NCI-H2196 (cell line): Measurements from ENCODE around the gene USP30.
A peak's percentile ranks its signal among the peaks of the same experiment; 100 is the strongest.
"Not testable (repeated sequence)": the region's sequence is repeated elsewhere in the genome, so short reads cannot be mapped to it uniquely, and the experiment has no call there.

Experiments used
- DNase-seq: peaks from one replicate; lab custom pipeline; 2025; ENCODE audit not compliant: unreplicated experiment; lab: John Stamatoyannopoulos, UW

USP30 gene

DNA sequence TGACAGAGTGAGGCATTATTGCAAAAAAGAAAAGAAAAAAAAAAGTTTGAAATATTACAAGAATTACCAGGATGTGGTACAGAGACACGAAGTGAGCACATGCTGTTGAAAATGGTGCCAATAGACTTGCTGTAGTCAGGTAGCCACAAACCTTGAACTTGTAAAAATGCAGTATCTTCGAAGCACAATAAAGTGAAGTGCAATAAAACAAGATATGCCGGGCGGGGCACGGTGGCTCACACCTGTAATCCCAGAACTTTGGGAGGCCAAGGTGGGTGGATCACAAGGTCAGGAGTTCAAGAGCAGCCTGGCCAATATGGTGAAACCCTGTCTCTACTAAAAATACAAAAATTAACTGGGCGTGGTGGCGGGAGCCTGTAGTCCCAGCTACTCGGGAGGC is 2.6 kb upstream of the USP30 start:
- not testable (repeated sequence) for DNase-seq

DNA sequence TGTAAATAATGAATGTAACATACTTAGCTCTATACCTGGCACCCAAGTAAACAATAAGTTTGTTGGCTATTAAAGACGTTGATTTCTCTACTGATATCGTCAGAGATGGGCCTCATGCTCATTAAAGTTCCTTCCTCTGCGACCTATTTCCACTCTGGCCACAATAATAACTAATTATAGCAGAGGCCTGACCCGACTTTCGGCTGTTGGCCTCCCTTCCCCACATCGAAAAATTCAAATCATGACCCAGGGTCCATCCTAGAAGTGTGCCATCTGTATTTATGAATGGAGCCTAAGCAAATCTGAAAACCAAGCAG is 321 bp upstream of the USP30 start:
- DNase-seq, result no peak

DNA sequence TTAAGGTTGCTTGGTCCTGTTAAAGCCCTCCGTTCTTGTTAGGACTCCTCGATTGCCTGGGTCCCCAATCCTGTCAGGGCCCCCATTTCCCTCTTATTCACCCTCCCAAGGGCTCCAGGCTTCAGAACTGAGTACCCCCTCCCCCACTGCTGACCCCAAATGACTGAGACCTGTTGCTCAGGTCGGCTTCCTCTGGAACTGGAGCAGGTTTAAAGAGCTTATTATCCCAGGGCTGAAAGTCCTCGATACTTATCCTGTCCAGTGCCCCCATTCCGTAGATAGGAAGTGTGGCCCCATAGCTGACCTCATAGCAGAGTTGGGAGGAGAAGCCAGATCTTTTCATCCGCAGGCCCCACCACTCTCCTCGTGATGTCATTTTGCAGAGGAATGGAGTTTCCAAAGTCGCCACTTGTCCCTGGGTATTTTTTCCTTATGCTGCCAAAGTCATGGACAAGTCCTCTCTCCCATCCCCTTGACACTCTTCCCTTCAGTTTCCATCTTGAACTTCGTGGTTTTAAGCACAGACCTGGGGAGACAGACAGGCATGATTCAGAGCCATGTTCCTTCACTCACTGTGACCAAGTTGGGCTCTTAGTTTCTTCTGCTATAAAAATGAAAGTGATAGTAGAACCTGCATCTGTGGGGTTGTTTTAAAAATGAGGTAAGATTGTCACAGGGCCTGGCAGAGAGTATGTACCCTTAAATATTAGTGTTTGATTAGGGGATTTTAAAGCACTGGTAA is 1.2 kb downstream of the USP30 start:
- no peak for DNase-seq

DNA sequence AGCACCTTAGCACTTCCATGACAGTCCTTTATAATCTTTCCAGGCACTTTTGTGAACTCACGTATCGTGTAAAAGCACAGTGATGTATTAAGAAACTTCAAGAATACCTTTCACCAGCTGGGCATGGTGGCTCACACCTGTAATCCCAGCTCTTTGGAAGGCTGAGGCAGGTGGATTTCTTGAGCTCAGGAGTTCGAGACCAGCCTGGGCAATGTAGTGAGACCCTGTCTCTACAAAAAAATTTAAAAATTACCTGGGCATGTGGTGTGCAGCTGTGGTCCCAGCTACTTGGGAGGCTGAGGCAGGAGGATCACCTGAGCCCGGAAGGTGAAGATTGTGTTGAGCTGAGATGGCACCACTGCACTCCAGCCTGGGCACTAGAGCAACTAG is 1.7 kb downstream of the USP30 start:
- DNase-seq, result not testable (repeated sequence)

DNA sequence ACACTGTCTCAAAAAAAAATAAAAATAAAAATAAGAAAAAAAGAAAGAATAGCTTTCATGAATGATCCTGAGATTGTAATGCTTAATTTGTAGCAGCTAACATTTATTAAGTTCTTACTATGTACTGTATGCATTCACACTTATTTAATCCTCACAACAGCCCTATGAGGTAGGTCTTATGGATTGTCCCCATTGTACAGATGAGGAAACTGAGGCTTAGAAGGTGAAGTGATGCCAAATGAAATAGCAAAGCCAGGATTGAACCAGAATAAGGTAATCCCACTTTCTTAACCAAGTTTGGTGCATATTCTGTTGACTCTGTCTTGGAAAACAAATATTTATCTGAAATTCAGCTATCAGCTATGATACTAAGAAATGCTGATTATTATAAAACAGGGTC is 2.1 kb downstream of the USP30 start:
- DNase-seq, result no peak

DNA sequence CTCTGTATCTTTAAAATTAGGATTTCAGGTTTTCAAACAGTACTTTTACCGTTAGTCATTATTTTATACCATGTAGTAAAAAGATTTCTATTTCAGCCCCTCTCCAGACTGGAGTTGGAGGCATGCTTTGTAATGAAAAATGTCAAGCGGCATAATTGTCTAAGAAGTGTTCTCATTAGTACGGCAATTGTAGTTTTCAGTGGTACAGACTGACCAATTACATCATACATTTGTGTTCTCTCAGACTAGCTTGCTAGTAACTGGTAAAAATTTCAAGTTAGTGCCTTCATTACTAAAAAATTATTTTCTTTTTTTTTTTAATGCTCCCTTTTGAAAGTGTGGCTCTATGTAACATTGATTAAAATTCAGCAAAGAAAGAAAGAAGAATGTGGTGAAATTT is 4.5 kb downstream of the USP30 start:
- no peak for DNase-seq

DNA sequence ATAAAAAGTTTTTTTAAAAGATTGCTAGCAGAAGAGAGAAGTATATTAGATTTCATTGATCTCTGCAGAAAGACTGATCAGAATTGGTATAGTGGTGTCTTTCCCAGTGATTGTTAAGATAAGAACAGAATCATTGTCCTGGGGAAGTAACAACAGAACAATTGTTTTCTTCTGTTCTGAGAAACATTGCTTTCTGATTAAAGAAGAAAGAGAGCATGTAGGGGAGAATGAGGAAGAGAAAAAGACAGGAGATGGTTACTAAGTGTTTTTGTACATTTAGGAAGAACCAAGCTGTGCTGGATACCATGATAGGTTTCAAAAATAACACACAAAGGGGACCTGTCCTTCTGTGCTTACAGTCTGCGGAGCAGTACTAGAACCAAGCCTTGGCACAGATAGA is 5.0 kb downstream of the USP30 start:
- DNase-seq, result no peak

DNA sequence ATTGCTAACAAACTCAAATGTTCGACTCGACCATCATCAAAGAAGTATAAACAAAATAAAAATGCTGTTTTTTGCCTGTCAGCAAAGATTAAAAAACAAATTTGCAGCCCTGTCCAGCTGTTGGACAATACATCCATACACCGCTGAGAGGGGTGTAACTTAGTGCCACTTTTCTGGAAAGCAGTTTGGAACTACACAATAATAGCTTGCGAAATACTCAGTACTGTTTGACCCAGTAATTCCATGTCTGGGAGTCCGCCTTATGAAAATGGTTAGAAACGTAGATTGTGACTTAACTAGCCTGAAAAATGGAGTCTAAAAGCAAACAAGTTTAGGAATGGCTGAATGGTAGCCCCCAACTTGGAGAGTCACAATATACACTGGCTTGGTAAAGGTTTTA is 6.4 kb downstream of the USP30 start:
- no peak for DNase-seq

DNA sequence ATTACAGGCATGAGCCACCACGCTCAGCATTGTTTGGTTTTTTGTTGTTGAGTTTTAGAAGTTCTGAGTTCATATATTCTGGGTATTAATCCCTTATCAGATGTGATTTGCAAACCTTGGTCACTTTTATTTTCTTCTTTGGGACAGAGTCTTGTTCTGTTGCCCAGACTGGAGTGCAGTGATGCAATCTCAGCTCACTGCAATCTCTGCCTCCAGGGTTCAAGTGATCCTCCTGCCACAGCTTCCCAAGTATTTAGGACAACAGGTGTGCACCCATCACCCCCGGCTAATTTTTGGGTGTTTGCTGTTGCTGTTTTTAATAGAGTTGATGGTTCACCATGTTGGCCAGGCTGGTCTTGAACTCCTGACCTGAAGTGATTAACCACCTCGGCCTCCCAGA is 11.8 kb downstream of the USP30 start:
- DNase-seq, result no peak

DNA sequence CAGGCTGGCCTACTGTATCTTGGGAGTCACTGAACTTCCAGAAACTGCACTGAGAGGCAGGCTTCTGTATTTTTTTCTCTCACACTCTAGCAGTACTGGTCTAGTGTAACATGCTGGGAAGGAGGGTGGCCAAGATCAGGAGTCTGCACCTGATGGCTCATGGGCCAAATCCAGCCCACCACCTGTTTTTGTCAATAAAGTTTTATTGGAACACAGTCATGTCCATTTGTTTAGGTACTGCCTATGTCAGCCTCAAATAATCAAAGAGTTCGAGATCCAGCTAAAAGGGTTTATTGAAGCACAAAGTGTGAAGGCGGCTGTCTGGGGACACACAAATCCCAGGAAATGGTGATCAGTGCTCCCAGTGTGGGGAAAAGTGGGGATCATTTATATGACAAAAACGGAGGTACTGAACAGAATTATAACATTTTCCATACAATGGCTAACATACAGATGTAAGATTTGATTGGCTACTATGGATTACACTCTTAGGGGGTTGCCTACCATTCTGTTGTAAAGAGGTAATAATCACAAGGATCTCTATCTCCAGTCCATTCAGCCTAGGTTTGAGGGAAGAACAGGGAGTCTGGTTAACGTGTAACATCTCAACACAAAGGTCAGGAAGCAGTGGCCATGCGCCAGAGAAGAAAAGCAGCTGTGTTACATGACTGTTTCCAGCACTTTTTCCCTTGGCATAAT is 12.9 kb downstream of the USP30 start:
- no peak for DNase-seq

DNA sequence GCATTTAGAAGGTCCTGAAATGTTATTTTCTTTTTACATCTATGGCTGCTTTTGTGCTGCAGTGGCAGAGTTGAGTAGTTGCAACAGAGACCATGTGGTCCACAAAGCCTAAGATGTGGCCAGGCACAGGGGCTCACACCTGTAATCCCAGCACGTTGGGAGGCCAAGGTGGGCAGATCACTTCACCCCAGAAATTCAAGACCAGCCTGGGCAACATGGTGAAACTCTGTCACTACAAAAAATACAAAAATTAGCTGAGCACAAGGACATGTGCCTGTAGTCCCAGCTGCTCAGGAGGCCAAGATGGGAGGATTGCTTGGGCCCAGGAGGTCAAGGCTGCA is 13.4 kb downstream of the USP30 start:
- DNase-seq, result no peak

DNA sequence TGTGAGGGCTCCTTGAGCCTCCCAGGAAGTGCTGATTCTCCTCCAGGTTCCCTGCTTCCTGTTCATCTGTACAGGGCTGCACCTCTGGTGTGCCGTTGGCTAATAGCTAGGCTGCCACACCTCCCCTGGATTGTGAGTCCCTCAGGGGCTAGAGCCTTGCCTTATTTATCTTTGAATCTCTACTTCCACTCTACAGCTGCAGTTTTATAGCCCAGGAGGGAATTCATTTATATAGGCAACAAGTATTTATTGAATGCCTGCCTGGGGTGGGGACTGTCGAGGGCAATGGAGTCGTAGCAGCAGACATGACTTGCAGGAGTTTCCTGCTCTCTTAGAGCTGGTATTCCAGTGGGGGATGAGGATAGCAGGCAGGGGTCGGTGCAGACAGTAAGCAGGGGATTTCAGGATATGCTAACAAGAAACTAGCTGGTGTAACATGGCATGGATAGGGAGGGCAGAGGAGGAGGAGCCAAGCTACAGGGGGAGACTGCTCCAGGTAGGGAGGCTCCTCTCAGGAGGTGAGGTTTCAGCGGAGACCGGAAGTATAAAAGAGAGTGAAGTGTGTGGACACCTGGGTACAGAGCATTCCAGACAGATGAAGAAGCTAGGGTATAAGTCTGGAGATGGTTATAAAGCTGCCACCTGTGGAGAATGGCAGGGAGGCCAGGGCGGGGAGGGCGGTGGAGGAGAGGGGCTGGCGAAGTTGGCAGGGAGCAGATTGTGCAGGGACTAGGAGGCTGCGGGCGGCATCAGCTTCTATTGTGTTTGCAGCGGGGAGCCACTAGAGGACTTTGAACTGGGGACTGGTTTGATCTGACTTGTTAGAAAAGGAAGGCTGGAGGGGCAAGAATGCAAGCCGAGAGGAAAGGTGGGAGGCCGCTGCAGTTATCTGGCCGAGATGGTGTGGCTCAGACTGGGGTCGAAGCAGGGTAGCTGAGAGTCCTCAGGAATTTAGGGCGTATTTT is 17.2 kb downstream of the USP30 start:
- no peak for DNase-seq

DNA sequence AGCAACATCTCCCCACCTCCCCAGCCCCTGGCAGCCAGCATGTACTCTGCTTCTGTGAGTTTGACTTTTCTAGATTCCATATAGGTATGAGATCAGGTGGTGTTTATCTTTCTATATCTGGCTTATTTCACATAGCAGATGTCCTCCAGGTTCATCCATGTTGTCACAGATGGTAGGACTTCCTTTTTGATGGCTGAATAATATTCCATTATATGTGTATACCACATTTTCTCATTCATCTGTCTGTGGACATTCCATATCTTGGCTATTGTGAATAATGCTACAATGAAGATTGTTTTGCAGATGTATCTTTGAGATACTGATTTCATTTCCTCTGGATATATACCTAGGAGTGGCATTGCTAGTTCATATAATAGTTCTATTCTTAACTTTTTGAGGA is 22.5 kb downstream of the USP30 start:
- DNase-seq, result no peak

DNA sequence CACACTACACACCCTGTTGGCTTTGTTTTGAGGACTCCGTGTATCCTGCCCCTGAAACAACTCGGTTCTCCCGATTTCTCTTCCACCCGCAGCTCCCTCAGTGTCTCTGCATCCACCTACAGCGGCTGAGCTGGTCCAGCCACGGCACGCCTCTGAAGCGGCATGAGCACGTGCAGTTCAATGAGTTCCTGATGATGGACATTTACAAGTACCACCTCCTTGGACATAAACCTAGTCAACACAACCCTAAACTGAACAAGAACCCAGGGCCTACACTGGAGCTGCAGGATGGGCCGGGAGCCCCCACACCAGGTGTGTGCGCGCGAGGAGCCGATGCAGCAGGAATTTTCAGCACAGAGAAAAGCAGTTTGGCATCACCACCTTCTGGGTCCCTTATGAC is 30.4 kb downstream of the USP30 start:
- DNase-seq, result no peak

DNA sequence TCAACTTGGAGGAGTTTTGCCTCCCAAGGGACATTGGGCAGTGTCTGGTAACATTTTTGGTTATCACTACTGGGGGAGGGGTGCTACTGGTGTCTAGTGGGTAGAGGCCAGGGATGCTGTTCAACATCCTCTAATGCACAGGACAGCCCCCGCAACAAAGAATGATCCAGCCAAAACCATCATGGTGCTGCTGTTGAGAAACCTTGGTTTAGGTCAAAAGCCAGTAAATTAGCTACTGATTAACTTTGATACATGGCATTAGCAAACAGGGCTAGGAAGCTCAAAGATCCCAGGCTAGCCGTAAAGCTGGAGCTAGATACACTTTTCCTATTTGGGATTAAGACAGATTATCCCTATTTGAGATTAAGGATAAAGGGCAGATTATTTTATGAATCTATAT is 32.0 kb downstream of the USP30 start:
- no peak for DNase-seq

DNA sequence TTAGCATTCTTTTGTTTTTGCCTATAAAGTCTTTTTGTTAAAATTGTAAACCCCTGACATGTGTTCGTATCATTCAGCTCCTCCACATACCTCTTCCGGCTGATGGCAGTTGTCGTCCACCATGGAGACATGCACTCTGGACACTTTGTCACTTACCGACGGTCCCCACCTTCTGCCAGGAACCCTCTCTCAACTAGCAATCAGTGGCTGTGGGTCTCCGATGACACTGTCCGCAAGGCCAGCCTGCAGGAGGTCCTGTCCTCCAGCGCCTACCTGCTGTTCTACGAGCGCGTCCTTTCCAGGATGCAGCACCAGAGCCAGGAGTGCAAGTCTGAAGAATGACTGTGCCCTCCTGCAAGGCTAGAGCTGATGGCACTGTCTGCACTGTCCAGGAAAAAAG is 33.2 kb downstream of the USP30 start:
- no peak for DNase-seq

DNA sequence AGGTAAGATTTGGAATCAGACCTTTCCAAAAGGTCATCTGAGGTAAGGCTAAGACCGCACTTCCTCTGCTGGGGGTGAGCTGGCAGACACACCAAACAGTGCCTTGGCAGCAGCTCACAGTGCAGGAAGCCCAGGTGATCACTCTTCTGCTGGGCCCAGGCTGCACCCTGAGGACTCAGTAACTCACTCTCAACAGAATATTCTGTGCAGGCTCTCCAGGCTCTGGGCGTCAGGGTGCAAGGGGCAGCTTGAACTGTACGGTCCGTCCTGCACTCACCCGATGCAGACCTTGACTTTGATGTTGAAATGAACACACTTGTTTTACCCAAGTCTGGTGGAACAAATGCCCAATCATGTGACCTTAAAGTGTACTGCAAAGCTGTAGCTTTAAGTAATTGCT is 34.9 kb downstream of the USP30 start:
- DNase-seq, result no peak

DNA sequence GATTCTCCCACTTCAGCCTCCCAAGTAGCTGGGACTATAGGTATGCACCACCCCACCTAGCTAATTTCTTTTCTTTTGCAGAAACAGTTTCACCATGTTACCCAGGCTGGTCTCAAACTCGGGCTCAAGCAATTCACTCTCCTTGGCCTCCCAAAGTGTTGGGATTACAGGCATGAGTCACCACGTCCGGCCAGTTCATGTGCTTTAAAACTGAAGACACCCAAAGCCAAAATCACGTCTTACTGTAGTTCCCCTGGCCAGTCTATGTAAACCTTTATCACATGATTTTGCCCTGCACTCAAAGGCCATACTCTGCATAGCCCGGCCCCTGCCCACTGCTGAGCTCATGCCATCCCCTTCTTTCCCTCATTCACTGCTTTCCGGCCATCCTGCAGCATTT is 36.4 kb downstream of the USP30 start:
- DNase-seq, result no peak

DNA sequence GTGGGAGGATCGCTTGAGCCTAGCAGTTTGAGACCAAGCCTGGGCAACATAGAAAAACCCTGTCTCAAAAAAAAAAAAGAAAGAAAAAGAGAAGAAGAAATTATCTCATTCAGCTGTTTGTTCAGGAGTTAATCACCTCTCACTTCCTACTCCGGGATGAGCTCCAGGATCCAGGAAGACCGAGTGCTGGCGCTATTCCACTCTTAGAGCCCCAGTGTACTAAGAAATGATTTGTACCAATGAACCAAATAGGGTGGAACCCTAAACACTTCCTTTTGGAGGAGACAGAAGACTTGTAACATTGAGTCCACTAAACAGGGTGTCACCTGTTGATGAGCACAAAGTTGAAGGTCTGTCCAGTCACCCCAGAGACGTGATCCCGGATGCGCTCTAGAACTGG is 37.3 kb downstream of the USP30 start:
- no peak for DNase-seq

DNA sequence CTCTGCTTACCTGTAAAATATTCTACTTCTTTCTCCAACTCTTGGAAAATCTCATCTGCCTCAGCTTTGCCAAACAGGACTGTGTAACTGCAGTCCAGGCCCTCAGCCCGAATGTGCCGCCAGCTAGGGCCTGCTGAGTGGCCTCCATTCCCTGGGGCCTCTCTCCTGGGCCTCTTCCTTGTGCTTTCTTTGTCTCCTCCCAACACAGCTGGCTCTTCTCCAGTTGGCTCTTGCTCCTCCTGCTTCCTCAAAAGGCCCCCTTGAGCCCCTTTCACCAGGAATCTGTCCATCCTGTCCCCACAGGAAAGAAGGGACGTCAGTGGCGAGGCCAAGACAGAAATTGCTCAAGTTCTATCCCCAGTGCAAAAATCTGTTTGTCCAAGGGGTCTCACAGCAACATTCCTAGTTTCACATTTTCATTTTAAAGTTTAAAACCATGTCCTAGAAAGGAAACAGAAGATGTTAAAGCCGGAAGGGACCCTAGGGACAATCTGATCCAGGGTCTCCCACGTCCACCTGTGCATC is 40.2 kb downstream of the USP30 start:
- no peak for DNase-seq

DNA sequence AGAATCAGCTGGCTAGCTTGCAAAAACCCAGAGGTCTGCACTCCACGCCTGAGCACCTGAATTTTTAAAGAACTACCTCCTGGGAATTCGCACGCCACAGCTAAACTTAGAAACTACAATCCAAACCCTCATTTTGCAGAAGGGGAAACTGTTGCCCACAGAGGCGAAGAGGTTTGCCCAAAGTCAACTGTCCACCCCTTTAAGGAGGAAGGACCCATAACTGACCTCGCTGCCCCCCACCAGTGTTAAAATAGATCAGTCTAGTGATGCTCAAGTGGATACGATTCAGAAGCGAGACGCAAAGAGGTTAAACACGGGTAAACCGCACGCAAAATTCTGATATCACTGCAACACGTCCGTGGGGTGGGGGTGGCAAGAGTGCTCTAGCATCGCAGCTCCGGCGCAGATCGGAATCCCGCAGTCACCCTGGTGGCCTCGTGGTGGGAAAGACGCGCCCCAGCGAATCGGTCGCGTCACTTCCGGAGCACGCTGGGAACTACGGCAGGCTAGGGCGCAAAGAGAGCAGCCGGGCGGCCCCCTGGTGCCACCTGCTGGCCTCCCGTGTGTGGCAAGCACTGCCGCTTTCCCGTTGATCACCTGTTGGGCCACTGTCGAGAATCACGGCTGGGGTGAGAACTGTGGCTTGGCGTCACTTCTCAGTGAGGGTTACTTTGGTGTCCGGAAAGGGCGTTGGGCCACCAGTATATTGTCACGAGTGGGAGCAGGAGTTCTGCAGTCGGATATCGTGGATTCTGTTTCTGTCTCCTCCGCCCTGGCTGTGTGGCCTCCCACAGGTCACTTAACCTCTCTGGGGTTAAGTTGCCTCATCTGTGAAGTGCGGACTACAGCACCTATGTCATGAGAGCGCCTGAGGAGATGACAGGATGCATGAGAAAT is 40.9 kb downstream of the USP30 start, which contains the start of gene ALKBH2:
TSS of gene ALKBH2 (minus strand) at position 451 of the 897 bp plus-strand sequence. CDS start 686 bp downstream, outside the sequence.
- DNase-seq, result peak; percentile 95
